RWPE1 (cell line): ENCODE measurements around the gene CIDEB.

ENCODE experiments used
- CTCF ChIA-PET: fragments of 350-600 bp; sonication (Branson Sonifier 250); formaldehyde crosslinking; extraction: SDS; loops from one replicate; lab custom pipeline; 2021; lab: Yijun Ruan, JAX
- POLR2A ChIA-PET: fragments of 400-600 bp; formaldehyde crosslinking; extraction: SDS; loops from one replicate; lab custom pipeline; 2020; ENCODE audit warnings: antibody characterized with exemption; ENCODE audit not compliant: low non-redundant PET; lab: Yijun Ruan, JAX
- DNase-seq: peaks from one replicate; pipeline ENCODE4 v3.0.0; 2012; ENCODE audit warnings: low spot score
- H3K27ac ChIP-seq: fragments of 450-650 bp; 2 replicates; pipeline ENCODE4 v1.5.1; 2017
- CTCF ChIP-seq: fragments of 450-650 bp; conservative IDR thresholded peaks from 2 replicates; pipeline ENCODE4 v1.5.1; 2017; ENCODE audit warnings: low read depth, mild to moderate bottlenecking

Gene CIDEB

GRCh38 chr14:24304019-24304387, 3.8 kb downstream of the CIDEB start:
- ChIA-PET CTCF (no interaction called here), POLR2A (no interaction called here)

GRCh38 chr14:24300326-24300980, 7.3 kb downstream of the CIDEB start:
- no peak for TF ChIP-seq CTCF
- CTCF ChIA-PET = interaction anchor here (0.8 to 4.7 kb wide), 5 partner anchors 8 to 131 kb away, joined by 5 to 51 read pairs (median 8); partner anchors contain the start of genes CIDEB, LTB4R2 and TINF2
- no peak for DNase-seq
- peak overlapping the region; percentile 94 for H3K27ac ChIP-seq
- POLR2A ChIA-PET = interaction anchor here (0.6 to 3.3 kb wide), 2 partner anchors 32 to 58 kb away, joined by 7 to 17 read pairs; partner anchors contain the start of gene TINF2

More at GRCh38 chr14:24304019-24304387, 3.8 kb downstream of the CIDEB start:
- DNase-seq = no peak
- no peak for TF ChIP-seq CTCF
- H3K27ac ChIP-seq = peak overlapping the region; percentile 19

- ChIA-PET POLR2A (interaction anchor here (0.6 to 3.3 kb wide), 3 partner anchors 36 to 202 kb away, joined by 3 to 17 read pairs (median 5); partner anchors contain the start of gene TINF2), CTCF (interaction anchor here (0.5 to 4.7 kb wide), 8 partner anchors 9 to 1377 kb away, joined by 3 to 51 read pairs (median 6); partner anchors contain the start of genes CIDEB and TINF2)
- DNase-seq = peak; percentile 95
- no peak for TF ChIP-seq CTCF
- H3K27ac ChIP-seq = peak within 1 kb of the TSS; percentile 94
Measured at GRCh38 chr14:24299255-24300191, 8.3 kb downstream of the CIDEB start, which contains the start of the genes DHRS1 and NOP9. DHRS1 (minus strand) TSS chr14:24299780; CDS start chr14:24299106, 674 bp downstream. NOP9 (plus strand) TSS chr14:24299850; CDS start chr14:24299955, 105 bp downstream.

- peak; percentile 91 for DNase-seq
- CTCF ChIA-PET = interaction anchor here (0.5 to 4.7 kb wide), 7 partner anchors 9 to 1377 kb away, joined by 3 to 51 read pairs (median 6); partner anchors contain the start of genes CIDEB and TINF2
- peak overlapping the region; percentile 94 for H3K27ac ChIP-seq
Measured at GRCh38 chr14:24298892-24299254, 8.9 kb downstream of the CIDEB start.

GRCh38 chr14:24297190-24297964, 10.4 kb downstream of the CIDEB start:
- POLR2A ChIA-PET = interaction anchor here (1.0 kb wide), 1 partner anchor 55 kb away, joined by 5 read pairs; the partner anchor contains the start of gene TINF2
- H3K27ac ChIP-seq = peak overlapping the region; percentile 94
- DNase-seq = peak; percentile 45
- CTCF ChIA-PET = interaction anchor here (0.6 to 4.7 kb wide), 11 partner anchors 10 to 208 kb away, joined by 3 to 51 read pairs (median 4); partner anchors contain the start of gene TINF2
- peak; percentile 55 for TF ChIP-seq CTCF

More at GRCh38 chr14:24298892-24299254, 8.9 kb downstream of the CIDEB start:
- POLR2A ChIA-PET = interaction anchor here (0.6 to 3.3 kb wide), 4 partner anchors 35 to 1505 kb away, joined by 3 to 17 read pairs (median 5); partner anchors contain the start of gene TINF2
- TF ChIP-seq CTCF = no peak
